Endothelial cell of umbilical vein (primary cell): Measurements from ENCODE around the gene SKP1. TPM values are rescaled to one million over a fixed set of nuclear protein-coding genes. Genes with fewer than 3 reads are reported as not detected.
"Not testable (repeated sequence)": the region's sequence is repeated elsewhere in the genome, so short reads cannot be mapped to it uniquely, and the experiment has no call there.

Experiments
- BruUV-seq: library from RNA; stranded (reverse); fragments of 400-500 nt; replicated peaks from 2 replicates; lab custom pipeline; 2021; lab: Mats Ljungman, UMichigan
- CTCF ChIA-PET: fragments of 300-600, 350-600 bp; sonication (Branson Sonifier 250); formaldehyde crosslinking; loops from one replicate; lab custom pipeline; 2021; ENCODE audit warnings: antibody characterized with exemption, inconsistent platforms; lab: Charles Lee
- POLR2A ChIA-PET: fragments of 300-600, 350-600 bp; sonication (Branson Sonifier 250); formaldehyde crosslinking; loops from one replicate; lab custom pipeline; 2021; ENCODE audit warnings: antibody characterized with exemption, inconsistent platforms; lab: Charles Lee
- DNase-seq: peaks from one replicate; pipeline ENCODE4 v3.0.0-alpha.2; 2011; ENCODE audit warnings: low read depth, low spot score
- FAIRE-seq: peaks from 2 replicates; lab custom pipeline; 2011; peaks lifted over from hg19 to GRCh38; lab: Jason Lieb, UNC
- H2AFZ ChIP-seq: 2 replicates; pipeline ENCODE4 v1.6.0; 2012; ENCODE audit warnings: low read depth, low read length, control low read depth, inconsistent platforms
- H3K27ac ChIP-seq: 2 replicates; pipeline ENCODE4 v1.5.1; 2011; ENCODE audit warnings: low read depth, mild to moderate bottlenecking, control low read depth, low read length, moderate library complexity; ENCODE audit not compliant: insufficient read depth
- H3K27me3 ChIP-seq, 2 experiments: 2 replicates each; pipeline versions ENCODE4 v1.6.0 to v1.6.1; 2011; ENCODE audit warnings: low read length in 2 of 2, mixed read lengths in 1 of 2; ENCODE audit not compliant: control insufficient read depth in 2 of 2, insufficient read depth in 2 of 2
- H3K36me3 ChIP-seq, 2 experiments: 2 replicates in 1 of 2; 3 replicates in 1 of 2; pipeline ENCODE4 v1.5.1; 2011; ENCODE audit warnings: low read length in 2 of 2, mild to moderate bottlenecking in 1 of 2, moderate library complexity in 1 of 2; ENCODE audit not compliant: control insufficient read depth in 2 of 2, insufficient read depth in 2 of 2; ENCODE audit errors: extremely low read depth in 1 of 2
- H3K4me1 ChIP-seq: 3 replicates; pipeline ENCODE4 v1.5.1; 2011; ENCODE audit warnings: mild to moderate bottlenecking, low read length; ENCODE audit not compliant: control insufficient read depth, insufficient read depth; ENCODE audit errors: extremely low read depth
- H3K4me2 ChIP-seq: 2 replicates; pipeline ENCODE4 v1.6.1; 2011; ENCODE audit warnings: low read length, control low read depth, mixed read lengths; ENCODE audit not compliant: insufficient read depth
- H3K4me3 ChIP-seq, 3 experiments: fragments of 200-600 bp in 1 of 3; sonication (generic), shearing (Covaris generic) in 1 of 3; replicated peaks in 1 of 3; 2 replicates each; pipeline ENCODE4 v1.5.1; 2011 to 2016; ENCODE audit warnings: control low read depth in 3 of 3, low read length in 3 of 3, mild to moderate bottlenecking in 2 of 3, inconsistent platforms in 1 of 3, low read depth in 1 of 3, moderate library complexity in 1 of 3; ENCODE audit not compliant: insufficient read depth in 1 of 3
- H3K79me2 ChIP-seq: 2 replicates; pipeline ENCODE4 v1.6.0; 2012; ENCODE audit warnings: low read length, inconsistent platforms; ENCODE audit not compliant: control insufficient read depth, insufficient read depth
- H3K9ac ChIP-seq: replicated peaks from 2 replicates; pipeline ENCODE3; 2011; ENCODE audit warnings: low read length, control low read depth; ENCODE audit not compliant: insufficient read depth; ENCODE audit errors: extremely low read depth
- H3K9me1 ChIP-seq: replicated peaks from 3 replicates; pipeline ENCODE4 v1.6.0; 2011; ENCODE audit warnings: mild to moderate bottlenecking, low read length; ENCODE audit not compliant: control insufficient read depth, insufficient read depth; ENCODE audit errors: extremely low read depth
- H3K9me3 ChIP-seq: replicated peaks from 2 replicates; pipeline ENCODE4 v1.5.1; 2012; ENCODE audit warnings: low read length, inconsistent platforms; ENCODE audit not compliant: control insufficient read depth, insufficient read depth
- H4K20me1 ChIP-seq: replicated peaks from 2 replicates; pipeline ENCODE3; 2011; ENCODE audit warnings: mild to moderate bottlenecking, low read length; ENCODE audit not compliant: control insufficient read depth, insufficient read depth; ENCODE audit errors: extremely low read depth
- GATA2 ChIP-seq: IDR thresholded peaks from 2 replicates; pipeline ENCODE4 v1.7.0; 2011; ENCODE audit warnings: low read depth, mild to moderate bottlenecking, moderate library complexity, mixed read lengths, low read length; ENCODE audit not compliant: insufficient read length, insufficient read depth
- POLR2A ChIP-seq: IDR thresholded peaks from 2 replicates; pipeline ENCODE4 v1.6.1; 2012; ENCODE audit warnings: low read depth, mild to moderate bottlenecking, control low read depth, low read length
- POLR2AphosphoS5 ChIP-seq: IDR thresholded peaks from 2 replicates; pipeline ENCODE4 v1.6.1; 2012; ENCODE audit warnings: low read depth, mild to moderate bottlenecking, control low read depth, low read length, moderate library complexity; ENCODE audit not compliant: insufficient read depth
- dilution Hi-C: fragments of 300-500 bp; cut with MboI; formaldehyde crosslinking; loops from one replicate; pipeline ENCODE4 v1.15.0; 2019; ENCODE audit warnings: low sequenced_read_pairs; ENCODE audit not compliant: extremely low pct_ligation_motif_present
- intact Hi-C: fragments of 100-400 bp; cut with micrococcal nuclease; formaldehyde crosslinking; loops from one replicate; pipeline ENCODE4 v1.10.0; 2022
- polyA plus RNA-seq, 4 experiments: library from polyadenylated mRNA; depleted of rRNA in 3 of 4; stranded (reverse) in 3 of 4; unstranded in 1 of 4; fragments of >200 nt; gene quantifications; 2 replicates each; pipeline versions ENCODE4 v1.2.1 to v1.2.3, GENCODE V29; 2011 to 2012; ENCODE audit warnings: missing spikeins in 1 of 4
- total RNA-seq: library from RNA; stranded (reverse); gene quantifications from 2 replicates; pipeline ENCODE4 v1.2.3, GENCODE V29; 2021
- TF ChIP-seq, protein P1 (sequence below), 2 donors: IDR thresholded peaks; 1 replicate in 1 of 2; 2 replicates in 1 of 2; pipeline ENCODE4 v1.5.1; 2011; ENCODE audit warnings: low read length in 2 of 2, mild to moderate bottlenecking in 2 of 2, moderate library complexity in 2 of 2, control low read depth in 1 of 2, inconsistent platforms in 1 of 2, low read depth in 1 of 2; ENCODE audit not compliant: insufficient read depth in 1 of 2; ENCODE audit errors: extremely low read depth in 1 of 2

SKP1 gene
- total and polyA plus RNA-seq, 2 donors (not counting 3 experiments of a cell fraction or from before 2014, with no cell fraction given): 214 to 320 TPM

DNA sequence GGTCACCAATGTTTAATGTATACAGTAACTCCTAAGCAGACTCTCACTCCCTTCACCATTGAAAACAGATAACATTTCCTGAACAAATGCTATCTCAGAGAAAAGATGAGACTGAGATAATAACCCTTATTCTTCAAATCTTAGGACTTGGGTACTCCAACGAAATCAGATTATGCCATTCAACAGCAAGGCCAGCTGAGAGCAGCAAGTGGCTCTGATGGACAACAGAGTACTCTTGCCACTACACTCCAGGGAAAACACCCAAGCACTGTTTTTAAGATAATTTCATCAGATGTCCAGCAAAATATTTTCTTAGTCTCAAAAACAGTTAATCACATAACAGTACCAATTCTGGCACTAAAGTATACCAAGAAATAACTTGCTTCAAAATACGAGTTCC, 39.0 kb upstream of the SKP1 start:
- TF ChIP-seq GATA2 (no peak), POLR2AphosphoS5 (no peak), POLR2A (no peak)
- TF ChIP-seq, protein P1, sequence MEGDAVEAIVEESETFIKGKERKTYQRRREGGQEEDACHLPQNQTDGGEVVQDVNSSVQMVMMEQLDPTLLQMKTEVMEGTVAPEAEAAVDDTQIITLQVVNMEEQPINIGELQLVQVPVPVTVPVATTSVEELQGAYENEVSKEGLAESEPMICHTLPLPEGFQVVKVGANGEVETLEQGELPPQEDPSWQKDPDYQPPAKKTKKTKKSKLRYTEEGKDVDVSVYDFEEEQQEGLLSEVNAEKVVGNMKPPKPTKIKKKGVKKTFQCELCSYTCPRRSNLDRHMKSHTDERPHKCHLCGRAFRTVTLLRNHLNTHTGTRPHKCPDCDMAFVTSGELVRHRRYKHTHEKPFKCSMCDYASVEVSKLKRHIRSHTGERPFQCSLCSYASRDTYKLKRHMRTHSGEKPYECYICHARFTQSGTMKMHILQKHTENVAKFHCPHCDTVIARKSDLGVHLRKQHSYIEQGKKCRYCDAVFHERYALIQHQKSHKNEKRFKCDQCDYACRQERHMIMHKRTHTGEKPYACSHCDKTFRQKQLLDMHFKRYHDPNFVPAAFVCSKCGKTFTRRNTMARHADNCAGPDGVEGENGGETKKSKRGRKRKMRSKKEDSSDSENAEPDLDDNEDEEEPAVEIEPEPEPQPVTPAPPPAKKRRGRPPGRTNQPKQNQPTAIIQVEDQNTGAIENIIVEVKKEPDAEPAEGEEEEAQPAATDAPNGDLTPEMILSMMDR (IDR thresholded peaks at IDR 0.05; ENCODE audit: extremely low read depth in 1 of 2, insufficient read depth in 1 of 2, low read depth in 1 of 2, low read length in 2 of 2): no peak
- Histone ChIP-seq H3K4me2 (no peak overlapping the region), H2AFZ (no peak overlapping the region), H3K4me3 (no peak overlapping the region), H4K20me1 (peaks cover 34% of the 10 kb centered on the region), H3K9me1 (no peaks in the 10 kb centered on the region), H3K36me3 (peaks cover 2 to 3% of the 10 kb centered on the region in 2 experiments), H3K27me3 (no peaks in the 10 kb centered on the region), H3K4me1 (no peaks in the 10 kb centered on the region), H3K27ac (no peak overlapping the region), H3K9ac (no peak overlapping the region), H3K79me2 (peaks cover 100% of the 10 kb centered on the region), H3K9me3 (no peaks in the 10 kb centered on the region)
- FAIRE-seq: no peak
- intact Hi-C loops: no loop called here
- dilution Hi-C loops: no loop called here
- ChIA-PET POLR2A (no interaction called here), CTCF (interaction anchor here (0.6 kb wide), 1 partner anchor 34 kb away, joined by 3 read pairs; no protein-coding TSS in a partner anchor)
- BruUV-seq: no TSS peak
- DNase-seq: no peak

DNA sequence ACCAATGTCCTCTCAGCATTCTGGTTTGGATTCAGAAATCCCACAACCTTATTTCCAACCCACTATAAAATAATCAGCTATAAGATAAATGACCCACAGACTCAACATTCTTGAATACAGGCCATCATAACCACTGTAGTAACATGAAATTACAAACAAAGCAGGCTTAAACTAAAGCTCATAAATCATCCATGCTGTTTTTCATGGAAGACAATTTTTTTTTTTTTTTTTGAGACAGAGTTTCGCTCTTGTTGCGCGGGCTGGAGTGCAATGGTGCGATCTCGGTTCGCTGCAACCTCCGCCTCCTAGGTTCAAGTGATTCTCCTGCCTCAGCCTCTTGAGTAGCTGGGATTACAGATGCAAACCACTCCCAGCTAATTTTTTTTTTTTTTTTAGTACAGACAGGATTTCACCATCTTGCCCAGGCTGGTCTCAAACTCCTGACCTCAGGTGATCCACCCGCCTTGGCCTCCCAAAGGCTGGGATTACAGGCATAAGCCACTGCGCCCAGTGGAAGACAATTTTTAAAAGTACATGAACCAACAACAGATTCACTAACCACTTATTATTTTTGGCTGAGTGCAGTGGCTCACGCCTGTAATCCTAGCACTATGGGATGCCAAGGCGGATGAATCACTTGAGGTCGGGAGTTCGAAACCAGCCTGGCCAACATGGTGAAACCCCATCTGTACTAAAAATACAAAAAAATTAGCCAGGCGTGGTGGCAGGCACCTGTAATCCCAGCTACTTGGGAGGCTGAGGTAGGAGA, 34.7 kb upstream of the SKP1 start:
- H3K4me1 ChIP-seq, intact Hi-C loops, H3K27ac ChIP-seq, BruUV-seq, H3K4me3 ChIP-seq, DNase-seq, H3K27me3 ChIP-seq, H3K9me1 ChIP-seq, FAIRE-seq, H3K4me2 ChIP-seq, H2AFZ ChIP-seq, H3K9ac ChIP-seq, H3K36me3 ChIP-seq, dilution Hi-C loops, H3K9me3 ChIP-seq: not testable (repeated sequence)
- POLR2A ChIA-PET: interaction anchor here (0.8 kb wide), 1 partner anchor 14 kb away, joined by 7 read pairs; no protein-coding TSS in a partner anchor
- CTCF ChIA-PET: interaction anchor here (0.7 to 1.1 kb wide), 4 partner anchors 14 to 34 kb away, joined by 3 to 4 read pairs (median 3); partner anchors contain the start of gene SKP1
- Histone ChIP-seq H3K79me2 (peaks cover 100% of the 10 kb centered on the region), H4K20me1 (peaks cover 16% of the 10 kb centered on the region)
